HepG2 (cell line): ENCODE measurements around the gene XXYLT1. TPM values are rescaled to one million over a fixed set of nuclear protein-coding genes. Genes with fewer than 3 reads are reported as not detected.
A peak's percentile ranks its signal among the peaks of the same experiment; 100 is the strongest.

ENCODE experiments used
- ATM ChIP-seq: fragments of 450-650 bp; IDR thresholded peaks from 2 replicates; pipeline ENCODE4 v1.7.1; 2017; ENCODE audit warnings: mild to moderate bottlenecking, borderline replicate concordance
- HIC2 ChIP-seq: sonication (generic); formaldehyde crosslinking; IDR thresholded peaks from 2 replicates; pipeline ENCODE4 v1.9.0; 2022; ENCODE audit warnings: low read depth, missing genetic modification reagents
- HOXA3 ChIP-seq: sonication (generic); formaldehyde crosslinking; IDR thresholded peaks from 2 replicates; pipeline ENCODE4 v1.5.0; 2020; ENCODE audit warnings: missing genetic modification reagents
- MIXL1 ChIP-seq: IDR thresholded peaks from 2 replicates; pipeline ENCODE4 v1.6.1; 2016
- PCBP1 ChIP-seq: fragments of 200-400 bp; formaldehyde crosslinking; IDR thresholded peaks from 2 replicates; pipeline ENCODE4 v1.6.1; 2017; ENCODE audit warnings: mild to moderate bottlenecking, low read depth, low read length, borderline replicate concordance
- PPARG ChIP-seq: conservative IDR thresholded peaks from 2 replicates; pipeline ENCODE4 v1.6.1; 2016; ENCODE audit warnings: missing biosample characterization, missing genetic modification reagents
- RBM39 ChIP-seq: fragments of 200-400 bp; formaldehyde crosslinking; IDR thresholded peaks from one replicate; pipeline ENCODE4 v1.6.1; 2018; ENCODE audit warnings: antibody characterized with exemption, mild to moderate bottlenecking, low read depth, low read length; ENCODE audit not compliant: poor library complexity, severe bottlenecking
- SRSF4 ChIP-seq: fragments of 200-400 bp; formaldehyde crosslinking; IDR thresholded peaks from one replicate; pipeline ENCODE4 v1.6.1; 2018; ENCODE audit warnings: mild to moderate bottlenecking, low read depth, low read length, moderate library complexity; ENCODE audit not compliant: poor library complexity, severe bottlenecking
- TBX2 ChIP-seq: sonication (generic); formaldehyde crosslinking; IDR thresholded peaks from 2 replicates; pipeline ENCODE4 v1.5.0; 2020; ENCODE audit warnings: missing genetic modification reagents, mild to moderate bottlenecking, borderline replicate concordance
- TFDP1 ChIP-seq: IDR thresholded peaks from 2 replicates; pipeline ENCODE4 v1.6.1; 2016; ENCODE audit warnings: missing compliant biosample characterization, missing genetic modification reagents, borderline replicate concordance
- U2AF1 ChIP-seq: fragments of 200-400 bp; formaldehyde crosslinking; optimal IDR thresholded peaks from 2 replicates; pipeline ENCODE3; 2017; ENCODE audit warnings: mild to moderate bottlenecking, low read depth, low read length
- XRCC5 ChIP-seq: fragments of 200-400 bp; formaldehyde crosslinking; optimal IDR thresholded peaks from 2 replicates; pipeline ENCODE3; 2017; ENCODE audit warnings: mild to moderate bottlenecking, low read length
- ZBTB33 ChIP-seq: sonication (generic); formaldehyde crosslinking; IDR thresholded peaks from 2 replicates; pipeline ENCODE4 v1.4.0; 2020; ENCODE audit warnings: missing genetic modification reagents
- ZBTB43 ChIP-seq: sonication (generic); formaldehyde crosslinking; conservative IDR thresholded peaks from 2 replicates; pipeline ENCODE4 v1.4.0; 2020; ENCODE audit warnings: missing genetic modification reagents
- ZFP90 ChIP-seq: sonication (generic); formaldehyde crosslinking; IDR thresholded peaks from 2 replicates; pipeline ENCODE4 v1.8.0; 2022; ENCODE audit warnings: missing genetic modification reagents, mild to moderate bottlenecking, inconsistent platforms, borderline replicate concordance
- ZMYM2 ChIP-seq: sonication (generic); formaldehyde crosslinking; IDR thresholded peaks from 2 replicates; pipeline ENCODE4 v1.8.0; 2022; ENCODE audit warnings: mild to moderate bottlenecking, missing genetic modification reagents
- ZNF143 ChIP-seq: sonication (generic); formaldehyde crosslinking; IDR thresholded peaks from 2 replicates; pipeline ENCODE4 v1.4.0; 2020; ENCODE audit warnings: missing genetic modification reagents
- ZNF180 ChIP-seq: sonication (generic); formaldehyde crosslinking; IDR thresholded peaks from 2 replicates; pipeline ENCODE4 v1.4.0; 2020; ENCODE audit warnings: low read depth, missing genetic modification reagents, borderline replicate concordance
- ZNF232 ChIP-seq: sonication (generic); formaldehyde crosslinking; IDR thresholded peaks from 2 replicates; pipeline ENCODE4 v1.4.0; 2020; ENCODE audit warnings: missing genetic modification reagents, borderline replicate concordance
- ZNF382 ChIP-seq: sonication (generic); formaldehyde crosslinking; IDR thresholded peaks from 2 replicates; pipeline ENCODE4 v1.5.0; 2020; ENCODE audit warnings: missing genetic modification reagents, mild to moderate bottlenecking, borderline replicate concordance
- ZNF766 ChIP-seq: sonication (generic); formaldehyde crosslinking; IDR thresholded peaks from 2 replicates; pipeline ENCODE4 v1.5.0; 2020; ENCODE audit warnings: missing genetic modification reagents, borderline replicate concordance
- polyA plus RNA-seq, 8 experiments: library from polyadenylated mRNA; depleted of rRNA in 3 of 8; stranded (reverse) in 7 of 8; unstranded in 1 of 8; fragments of >200 nt; fragmentation: Illumina TruSeq in 4 of 8; extraction: Trizol in 4 of 8; gene quantifications; 2 replicates each; pipeline versions ENCODE4 v1.2.1 to v1.2.3, GENCODE V29; 2011 to 2016; ENCODE audit warnings: low read depth in 4 of 8, missing spikeins in 1 of 8, mixed read lengths in 1 of 8; ENCODE audit not compliant: insufficient read depth in 1 of 8
- total RNA-seq, 5 experiments: library from RNA; depleted of rRNA; stranded (reverse); fragments of >200 nt; fragmentation: Illumina TruSeq; extraction: Trizol; gene quantifications; 2 replicates each; pipeline ENCODE4 v1.2.3, GENCODE V29; 2016; ENCODE audit warnings: low read depth in 1 of 5

Gene XXYLT1
- total and polyA plus RNA-seq, 2 of the 13 experiments (the other 11 are each of a cell fraction or from before 2014, with no cell fraction given): 17.7 to 19.0 TPM

- TF ChIP-seq TFDP1 (CRISPR knock-in tag): no peak; the same call in 1 of the 2 replicates
- 0 out of 2 replicates have a peak, but pooled peaks have one; percentile 41 for TF ChIP-seq ZMYM2 (CRISPR knock-in tag)
- TF ChIP-seq ZFP90: 0 out of 2 replicates have a peak, but pooled peaks have one; percentile 39
- TF ChIP-seq XRCC5: no peak
- TF ChIP-seq TBX2 (CRISPR knock-in tag): peak; percentile 58; the same call in 1 of the 2 replicates
- no peak for TF ChIP-seq PCBP1
- no peak for TF ChIP-seq HIC2 (CRISPR knock-in tag)
- TF ChIP-seq PPARG (CRISPR knock-in tag): no peak
- TF ChIP-seq ATM: no peak
- no peak for TF ChIP-seq SRSF4
- peak; percentile 57; the same call in 1 of the 2 replicates for TF ChIP-seq ZNF232
- peak; percentile 29; the same call in 1 of the 2 replicates for TF ChIP-seq ZBTB33 (CRISPR knock-in tag)
- no peak for TF ChIP-seq ZNF382 (CRISPR knock-in tag)
- no peak for TF ChIP-seq MIXL1 (CRISPR knock-in tag)
- peak; percentile 40; the same call in 1 of the 2 replicates for TF ChIP-seq HOXA3 (CRISPR knock-in tag)
- TF ChIP-seq U2AF1: no peak
- TF ChIP-seq ZNF143 (CRISPR knock-in tag): peak; percentile 25; the same call in 1 of the 2 replicates
- 0 out of 2 replicates have a peak, but pooled peaks have one; percentile 65 for TF ChIP-seq ZNF766 (CRISPR knock-in tag)
- no peak for TF ChIP-seq RBM39
- TF ChIP-seq ZBTB43 (CRISPR knock-in tag): 0 out of 2 replicates have a peak, but pooled peaks have one; percentile 42
- no peak for TF ChIP-seq ZNF180 (CRISPR knock-in tag)
These were observed 70.7 kb downstream of the XXYLT1 start (continued) for GRCh38 chr3:195200010-195200822.
